SJCRH30 (cell line): Measurements from ENCODE around the gene LIMS2. TPM values are rescaled to one million over a fixed set of nuclear protein-coding genes. Genes with fewer than 3 reads are reported as not detected.

ENCODE experiments used
- DNase-seq, 2 experiments: peaks; one replicate each; pipeline ENCODE4 v3.0.0-alpha.2; 2015 to 2020
- H3K27ac ChIP-seq: fragments of 250-450 bp; sonication (Bioruptor Pico); 2 replicates; pipeline ENCODE4 v1.5.1; 2020; ENCODE audit warnings: mild to moderate bottlenecking, moderate library complexity
- H3K27me3 ChIP-seq: fragments of 250-450 bp; sonication (Bioruptor Pico); 2 replicates; pipeline ENCODE4 v1.5.1; 2020; ENCODE audit warnings: mild to moderate bottlenecking, moderate library complexity
- H3K36me3 ChIP-seq: fragments of 250-450 bp; sonication (Bioruptor Pico); 2 replicates; pipeline ENCODE4 v1.5.1; 2020; ENCODE audit warnings: mild to moderate bottlenecking, moderate library complexity
- H3K4me1 ChIP-seq: fragments of 250-450 bp; sonication (Bioruptor Pico); 2 replicates; pipeline ENCODE4 v1.5.1; 2020; ENCODE audit warnings: mild to moderate bottlenecking, moderate library complexity
- H3K4me3 ChIP-seq: fragments of 250-450 bp; sonication (Bioruptor Pico); 2 replicates; pipeline ENCODE4 v1.5.1; 2020; ENCODE audit warnings: mild to moderate bottlenecking, moderate library complexity
- H3K9me3 ChIP-seq: fragments of 250-450 bp; sonication (Bioruptor Pico); replicated peaks from 2 replicates; pipeline ENCODE4 v1.5.1; 2020; ENCODE audit warnings: mild to moderate bottlenecking, moderate library complexity
- total RNA-seq: library from RNA; depleted of rRNA; stranded (reverse); fragments of >200 nt; shearing (Covaris generic); gene quantifications from 2 replicates; pipeline ENCODE4 v1.2.3, GENCODE V29; 2014

The LIMS2 gene
- total RNA-seq, 1 experiment from 2014 or later: 5.5 TPM

GRCh38 chr2:127673291-127674069 is 1.9 kb downstream of the LIMS2 start:
- no peaks in the 10 kb centered on the region for H3K36me3 ChIP-seq
- no peak overlapping the region for H3K27ac ChIP-seq
- no peak overlapping the region for H3K4me3 ChIP-seq
- no peak for DNase-seq
- no peaks in the 10 kb centered on the region for H3K9me3 ChIP-seq
- 0 out of 2 replicates have a peak, but pooled peaks cover 3% of the 10 kb centered on the region for H3K27me3 ChIP-seq
- H3K4me1 ChIP-seq: no peaks in the 10 kb centered on the region

- no peaks in the 10 kb centered on the region for H3K36me3 ChIP-seq
- no peak overlapping the region for H3K4me3 ChIP-seq
- H3K9me3 ChIP-seq: peaks cover 4% of the 10 kb centered on the region; the same call in 1 of the 2 replicates
- no peak for DNase-seq
- no peaks in the 10 kb centered on the region for H3K27me3 ChIP-seq
- H3K27ac ChIP-seq: no peak overlapping the region
- no peaks in the 10 kb centered on the region for H3K4me1 ChIP-seq
These were observed 2.7 kb downstream of the LIMS2 start for GRCh38 chr2:127672341-127673224.

- peaks cover 4% of the 10 kb centered on the region; the same call in 1 of the 2 replicates for H3K9me3 ChIP-seq
- no peak overlapping the region for H3K27ac ChIP-seq
- no peak for DNase-seq
- H3K27me3 ChIP-seq: no peaks in the 10 kb centered on the region
- H3K36me3 ChIP-seq: no peaks in the 10 kb centered on the region
- H3K4me3 ChIP-seq: no peak overlapping the region
- H3K4me1 ChIP-seq: no peaks in the 10 kb centered on the region
These were observed 3.6 kb downstream of the LIMS2 start for GRCh38 chr2:127671557-127672302.

GRCh38 chr2:127670957-127671290 is 4.4 kb downstream of the LIMS2 start:
- Histone ChIP-seq H3K27ac (no peak overlapping the region), H3K9me3 (peaks cover 4% of the 10 kb centered on the region; the same call in 1 of the 2 replicates), H3K27me3 (no peaks in the 10 kb centered on the region), H3K4me1 (no peaks in the 10 kb centered on the region), H3K4me3 (no peak overlapping the region), H3K36me3 (no peaks in the 10 kb centered on the region)
- no peak for DNase-seq

GRCh38 chr2:127670055-127670956 is 5.0 kb downstream of the LIMS2 start:
- Histone ChIP-seq H3K27ac (no peak overlapping the region), H3K36me3 (no peaks in the 10 kb centered on the region), H3K4me1 (no peaks in the 10 kb centered on the region), H3K9me3 (peaks cover 4% of the 10 kb centered on the region; the same call in 1 of the 2 replicates), H3K4me3 (no peak overlapping the region), H3K27me3 (no peaks in the 10 kb centered on the region)
- DNase-seq: no peak

- Histone ChIP-seq H3K4me1 (no peaks in the 10 kb centered on the region), H3K9me3 (peaks cover 4% of the 10 kb centered on the region; the same call in 1 of the 2 replicates), H3K27me3 (no peaks in the 10 kb centered on the region), H3K4me3 (no peak overlapping the region), H3K36me3 (no peaks in the 10 kb centered on the region), H3K27ac (no peak overlapping the region)
- DNase-seq: no peak
These were observed 6.3 kb downstream of the LIMS2 start for GRCh38 chr2:127669056-127669455.

- Histone ChIP-seq H3K36me3 (no peaks in the 10 kb centered on the region), H3K4me3 (no peak overlapping the region), H3K4me1 (no peaks in the 10 kb centered on the region), H3K9me3 (peaks cover 4% of the 10 kb centered on the region; the same call in 1 of the 2 replicates), H3K27ac (no peak overlapping the region), H3K27me3 (no peaks in the 10 kb centered on the region)
- no peak for DNase-seq
These were observed 9.9 kb downstream of the LIMS2 start for GRCh38 chr2:127665267-127665893.

GRCh38 chr2:127664895-127665225 is 10.5 kb downstream of the LIMS2 start:
- Histone ChIP-seq H3K36me3 (no peaks in the 10 kb centered on the region), H3K27ac (no peak overlapping the region), H3K9me3 (peaks cover 4% of the 10 kb centered on the region; the same call in 1 of the 2 replicates), H3K4me1 (no peaks in the 10 kb centered on the region), H3K27me3 (no peaks in the 10 kb centered on the region), H3K4me3 (no peak overlapping the region)
- no peak for DNase-seq

- DNase-seq: no peak
- no peak overlapping the region for H3K4me3 ChIP-seq
These were observed 11.1 kb downstream of the LIMS2 start for GRCh38 chr2:127664065-127664894.

GRCh38 chr2:127663566-127664064 is 11.7 kb downstream of the LIMS2 start:
- H3K27me3 ChIP-seq: no peaks in the 10 kb centered on the region
- H3K4me1 ChIP-seq: no peaks in the 10 kb centered on the region
- peaks cover 4% of the 10 kb centered on the region; the same call in 1 of the 2 replicates for H3K9me3 ChIP-seq
- DNase-seq: no peak
- no peaks in the 10 kb centered on the region for H3K36me3 ChIP-seq
- H3K27ac ChIP-seq: no peak overlapping the region
- H3K4me3 ChIP-seq: no peak overlapping the region

More at GRCh38 chr2:127664065-127664894, 11.1 kb downstream of the LIMS2 start:
- Histone ChIP-seq H3K9me3 (peaks cover 4% of the 10 kb centered on the region; the same call in 1 of the 2 replicates), H3K27me3 (no peaks in the 10 kb centered on the region), H3K27ac (no peak overlapping the region), H3K4me1 (no peaks in the 10 kb centered on the region), H3K36me3 (no peaks in the 10 kb centered on the region)

GRCh38 chr2:127662937-127663565 is 12.3 kb downstream of the LIMS2 start:
- Histone ChIP-seq H3K9me3 (peaks cover 3% of the 10 kb centered on the region; the same call in 1 of the 2 replicates), H3K27me3 (no peaks in the 10 kb centered on the region), H3K4me1 (no peaks in the 10 kb centered on the region), H3K4me3 (no peak overlapping the region), H3K27ac (no peak overlapping the region), H3K36me3 (no peaks in the 10 kb centered on the region)
- DNase-seq: no peak

- no peaks in the 10 kb centered on the region for H3K36me3 ChIP-seq
- H3K4me3 ChIP-seq: no peak overlapping the region
- no peak overlapping the region for H3K27ac ChIP-seq
- no peak for DNase-seq
- no peaks in the 10 kb centered on the region; the same call in 1 of the 2 replicates for H3K9me3 ChIP-seq
- H3K4me1 ChIP-seq: no peaks in the 10 kb centered on the region
- no peaks in the 10 kb centered on the region for H3K27me3 ChIP-seq
These were observed 13.3 kb downstream of the LIMS2 start for GRCh38 chr2:127661949-127662510.
